ENCODE results near the gene RHBDL1. TPM values are rescaled to one million over a fixed set of nuclear protein-coding genes. Genes with fewer than 3 reads are reported as not detected.
A peak's percentile ranks its signal among the peaks of the same experiment; 100 is the strongest.

Gene RHBDL1
- total RNA-seq, 5 donors from 2014 or later (not counting 1 experiment from before 2014, with no cell fraction given) = 2.0 to 3.6 (median 2.5) TPM

DNA sequence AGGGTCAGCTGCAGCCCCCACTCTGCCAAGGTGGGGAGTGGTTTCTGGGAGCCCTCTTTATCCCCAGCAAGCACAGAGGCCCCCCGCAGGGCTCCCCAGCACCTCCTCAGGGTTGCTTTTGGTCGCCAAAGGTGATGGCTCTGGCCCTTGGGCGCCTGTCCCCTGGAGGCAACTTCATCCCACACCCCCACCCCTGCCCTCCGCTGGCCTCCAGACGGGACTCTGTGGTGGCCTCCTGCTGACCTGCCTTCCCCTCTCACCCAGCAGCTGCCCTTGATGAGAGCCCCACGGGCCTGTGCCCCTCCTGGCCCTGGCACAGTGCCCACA lies 15.4 kb upstream of the RHBDL1 start:
- Histone ChIP-seq H3K4me1 (ENCODE audit: control insufficient read depth in 1 of 2, extremely low read depth in 1 of 2, insufficient read depth in 2 of 2, low read length in 2 of 2) (peaks cover 0 to 16% of the 10 kb centered on the region in 2 experiments), H3K9me3 (no peaks in the 10 kb centered on the region), H3K4me3 (ENCODE audit: control insufficient read depth in 1 of 2, extremely low read depth in 1 of 2, low read length in 1 of 2) (no peak overlapping the region), H3K27me3 (replicated peaks in 1 of 2; ENCODE audit: control insufficient read depth in 2 of 2, extremely low read depth in 1 of 2, insufficient read depth in 2 of 2, low read length in 1 of 2) (no peaks in the 10 kb centered on the region), H3K36me3 (ENCODE audit: control insufficient read depth in 2 of 2, extremely low read depth in 1 of 2, insufficient read depth in 1 of 2, low read length in 1 of 2) (no peaks in the 10 kb centered on the region), H3K27ac (ENCODE audit: low read length) (no peak overlapping the region)
- Mint-ChIP-seq H3K9me3 (no peaks in the 10 kb centered on the region), H3K27me3 (no peaks in the 10 kb centered on the region), H3K4me1 (peaks cover 0 to 7% (median 5%) of the 10 kb centered on the region in 3 donors), H3K36me3 (no peaks in the 10 kb centered on the region), H3K27ac (no peak overlapping the region), H3K4me3 (no peak overlapping the region)
- ATAC-seq (replicated peaks in 1 of 4) (peak in 1 of 4 experiments; percentile 6), DNase-seq (no peak)
- 82% methylated on average over 4 of the region's 6 CpGs for WGBS (ENCODE audit: insufficient coverage)
- ChIA-PET CTCF (interaction anchor here in 1 of 2 donors (0.5 kb wide), 1 partner anchor 307 kb away, joined by 3 read pairs; the partner anchor contains the start of gene AXIN1), POLR2A (no interaction called here)

DNA sequence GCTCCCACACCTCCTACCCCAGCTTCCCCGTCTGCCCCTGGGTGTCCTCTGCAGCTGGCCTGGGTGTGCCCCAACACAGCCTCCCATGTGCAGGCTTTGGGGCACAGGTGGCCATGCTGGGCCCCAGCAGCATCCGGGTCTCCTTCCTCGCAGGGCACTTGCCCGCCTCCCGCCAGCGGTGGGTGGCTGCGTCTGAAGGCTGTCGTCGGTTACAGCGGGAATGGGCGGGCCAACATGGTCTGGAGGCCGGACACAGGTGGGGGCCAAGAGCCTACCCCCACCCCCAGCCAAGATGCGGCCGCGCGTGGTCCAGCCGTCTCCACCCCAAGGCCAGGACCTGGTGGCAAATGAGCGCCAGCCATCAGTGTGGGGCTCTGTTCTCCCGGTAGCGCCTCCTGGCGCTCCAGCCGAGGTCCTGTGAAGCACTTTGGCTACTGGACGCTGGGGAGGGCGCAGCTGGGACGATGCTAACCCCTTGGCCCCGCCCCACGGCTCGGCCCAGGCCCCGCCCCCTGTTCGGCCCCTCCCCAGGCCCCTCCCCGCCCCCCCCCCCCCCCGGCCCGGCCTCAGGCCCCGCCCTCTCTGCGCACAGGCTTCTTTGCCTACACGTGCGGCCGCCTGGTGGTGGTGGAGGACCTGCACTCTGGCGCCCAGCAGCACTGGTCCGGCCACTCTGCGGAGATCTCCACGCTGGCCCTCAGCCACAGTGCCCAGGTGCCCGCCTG lies 14.8 kb upstream of the RHBDL1 start:
- ATAC-seq (replicated peaks in 1 of 4) (peak; percentile 67 to 83 (median 72)), DNase-seq (peak in 32 of 35 experiments; percentile 29 to 76 (median 56))
- H3K36me3 Mint-ChIP-seq = no peaks in the 10 kb centered on the region
- WGBS (ENCODE audit: insufficient coverage) = 64% methylated on average over 29 of the region's 43 CpGs
- H3K4me3 Mint-ChIP-seq = no peak overlapping the region
- ChIA-PET POLR2A (no interaction called here), CTCF (interaction anchor here in 1 of 2 donors (0.5 kb wide), 1 partner anchor 308 kb away, joined by 3 read pairs; the partner anchor contains the start of gene AXIN1)
- H3K27me3 Mint-ChIP-seq = no peaks in the 10 kb centered on the region
- no peak overlapping the region for H3K4me3 ChIP-seq (ENCODE audit: control insufficient read depth in 1 of 2, extremely low read depth in 1 of 2, low read length in 1 of 2)
- no peaks in the 10 kb centered on the region for H3K9me3 Mint-ChIP-seq
- H3K36me3 ChIP-seq (ENCODE audit: control insufficient read depth in 2 of 2, extremely low read depth in 1 of 2, insufficient read depth in 1 of 2, low read length in 1 of 2) = no peaks in the 10 kb centered on the region
- no peak overlapping the region for H3K27ac Mint-ChIP-seq
- H3K4me1 ChIP-seq (ENCODE audit: control insufficient read depth in 1 of 2, extremely low read depth in 1 of 2, insufficient read depth in 2 of 2, low read length in 2 of 2) = peaks cover 0 to 16% of the 10 kb centered on the region in 2 experiments
- peaks cover 0 to 7% (median 5%) of the 10 kb centered on the region in 3 donors for H3K4me1 Mint-ChIP-seq
- no peaks in the 10 kb centered on the region for H3K9me3 ChIP-seq
- H3K27ac ChIP-seq (ENCODE audit: low read length) = no peak overlapping the region
- no peaks in the 10 kb centered on the region for H3K27me3 ChIP-seq (replicated peaks in 1 of 2; ENCODE audit: control insufficient read depth in 2 of 2, extremely low read depth in 1 of 2, insufficient read depth in 2 of 2, low read length in 1 of 2)

DNA sequence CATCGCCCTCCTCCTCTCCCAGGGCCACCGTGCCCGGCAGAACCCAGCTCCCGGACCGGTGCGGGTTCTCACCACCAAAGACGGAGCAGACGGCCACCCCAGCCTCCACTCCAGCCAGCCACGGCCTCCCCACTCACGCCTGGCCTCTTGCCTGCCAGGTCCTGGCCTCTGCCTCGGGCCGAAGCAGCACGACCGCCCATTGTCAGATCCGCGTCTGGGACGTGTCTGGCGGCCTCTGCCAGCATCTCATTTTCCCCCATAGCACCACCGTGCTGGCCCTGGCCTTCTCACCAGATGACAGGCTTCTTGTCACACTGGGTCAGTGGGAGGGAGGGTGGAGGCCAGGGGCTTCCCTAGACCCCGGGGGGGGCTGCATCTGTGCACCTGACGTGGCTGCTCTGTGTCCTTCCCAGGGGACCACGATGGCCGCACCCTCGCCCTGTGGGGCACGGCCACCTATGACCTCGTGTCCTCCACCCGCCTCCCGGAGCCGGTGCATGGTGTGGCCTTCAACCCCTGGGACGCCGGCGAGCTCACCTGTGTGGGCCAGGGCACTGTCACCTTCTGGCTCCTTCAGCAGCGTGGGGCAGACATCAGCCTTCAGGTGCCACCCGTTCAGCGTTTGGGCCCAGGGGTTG lies 14.2 kb upstream of the RHBDL1 start:
- ChIA-PET POLR2A (no interaction called here), CTCF (no interaction called here)
- Mint-ChIP-seq H3K9me3 (no peaks in the 10 kb centered on the region), H3K27ac (no peak overlapping the region), H3K36me3 (no peaks in the 10 kb centered on the region), H3K27me3 (no peaks in the 10 kb centered on the region), H3K4me1 (peaks cover 0 to 7% (median 5%) of the 10 kb centered on the region in 3 donors), H3K4me3 (no peak overlapping the region)
- no peaks in the 10 kb centered on the region for H3K36me3 ChIP-seq (ENCODE audit: control insufficient read depth in 2 of 2, extremely low read depth in 1 of 2, insufficient read depth in 1 of 2, low read length in 1 of 2)
- H3K9me3 ChIP-seq = no peaks in the 10 kb centered on the region
- H3K4me3 ChIP-seq (ENCODE audit: control insufficient read depth in 1 of 2, extremely low read depth in 1 of 2, low read length in 1 of 2) = no peak overlapping the region
- WGBS (ENCODE audit: insufficient coverage) = 79% methylated on average over 22 of the region's 35 CpGs
- ATAC-seq (replicated peaks in 1 of 4) (no peak), DNase-seq (no peak)
- H3K27ac ChIP-seq (ENCODE audit: low read length) = no peak overlapping the region
- H3K27me3 ChIP-seq (replicated peaks in 1 of 2; ENCODE audit: control insufficient read depth in 2 of 2, extremely low read depth in 1 of 2, insufficient read depth in 2 of 2, low read length in 1 of 2) = no peaks in the 10 kb centered on the region
- H3K4me1 ChIP-seq (ENCODE audit: control insufficient read depth in 1 of 2, extremely low read depth in 1 of 2, insufficient read depth in 2 of 2, low read length in 2 of 2) = peaks cover 0 to 16% of the 10 kb centered on the region in 2 experiments

DNA sequence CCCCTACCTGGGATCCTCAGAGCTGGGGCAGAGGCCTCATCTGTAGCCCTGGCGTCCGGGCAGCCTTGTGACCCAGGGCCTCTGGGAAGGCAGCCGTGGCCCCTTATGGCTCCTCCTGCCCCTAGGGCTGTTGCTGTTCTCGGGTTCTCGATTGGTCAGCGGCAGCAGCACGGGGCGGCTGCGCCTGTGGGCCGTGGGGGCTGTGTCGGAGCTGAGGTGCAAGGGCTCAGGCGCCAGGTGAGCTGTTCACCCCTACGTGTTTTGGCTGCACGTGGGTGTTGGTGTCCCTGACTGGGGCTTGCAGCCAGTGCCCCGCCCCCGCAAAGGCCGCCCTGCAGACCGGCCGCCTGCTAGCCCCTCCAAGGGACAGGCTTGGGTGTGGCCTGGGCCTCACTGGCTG lies 13.4 kb upstream of the RHBDL1 start:
- CTCF ChIA-PET = no interaction called here
- Histone ChIP-seq H3K27me3 (replicated peaks in 1 of 2; ENCODE audit: control insufficient read depth in 2 of 2, extremely low read depth in 1 of 2, insufficient read depth in 2 of 2, low read length in 1 of 2) (no peaks in the 10 kb centered on the region), H3K27ac (ENCODE audit: low read length) (no peak overlapping the region), H3K9me3 (no peaks in the 10 kb centered on the region), H3K4me3 (ENCODE audit: control insufficient read depth in 1 of 2, extremely low read depth in 1 of 2, low read length in 1 of 2) (no peak overlapping the region), H3K4me1 (ENCODE audit: control insufficient read depth in 1 of 2, extremely low read depth in 1 of 2, insufficient read depth in 2 of 2, low read length in 2 of 2) (peaks cover 3 to 24% of the 10 kb centered on the region in 2 experiments), H3K36me3 (ENCODE audit: control insufficient read depth in 2 of 2, extremely low read depth in 1 of 2, insufficient read depth in 1 of 2, low read length in 1 of 2) (no peaks in the 10 kb centered on the region)
- POLR2A ChIA-PET = no interaction called here
- no peak overlapping the region for H3K27ac Mint-ChIP-seq
- H3K27me3 Mint-ChIP-seq = no peaks in the 10 kb centered on the region
- 96% methylated on average over 19 of the region's 19 CpGs for WGBS (ENCODE audit: insufficient coverage)
- peaks cover 0 to 10% (median 5%) of the 10 kb centered on the region in 3 donors for H3K4me1 Mint-ChIP-seq
- ATAC-seq (replicated peaks in 1 of 4) = no peak
- no peak overlapping the region for H3K4me3 Mint-ChIP-seq
- no peaks in the 10 kb centered on the region for H3K36me3 Mint-ChIP-seq
- no peaks in the 10 kb centered on the region for H3K9me3 Mint-ChIP-seq
- DNase-seq = no peak

DNA sequence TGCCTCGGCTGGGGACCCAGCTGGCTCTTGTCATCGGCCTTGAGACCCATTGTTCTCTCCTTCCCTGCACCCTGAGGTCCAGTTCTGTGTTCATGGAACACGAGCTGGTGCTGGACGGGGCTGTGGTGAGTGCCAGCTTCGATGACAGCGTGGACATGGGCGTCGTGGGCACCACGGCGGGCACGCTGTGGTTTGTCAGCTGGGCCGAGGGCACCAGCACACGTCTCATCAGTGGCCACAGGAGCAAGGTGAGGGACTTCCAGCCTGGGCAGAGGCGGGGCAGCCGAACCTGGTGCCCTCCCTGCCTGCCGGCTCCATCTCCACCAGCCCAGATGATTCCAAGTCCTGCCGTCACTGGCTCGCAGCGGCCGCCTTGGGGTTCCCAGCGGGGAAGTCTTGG lies 12.9 kb upstream of the RHBDL1 start:
- ATAC-seq (replicated peaks in 1 of 4) (no peak), DNase-seq (no peak)
- WGBS (ENCODE audit: insufficient coverage) = 94% methylated on average over 21 of the region's 21 CpGs
- Mint-ChIP-seq H3K36me3 (no peaks in the 10 kb centered on the region), H3K4me3 (no peak overlapping the region), H3K9me3 (no peaks in the 10 kb centered on the region), H3K27ac (no peak overlapping the region), H3K4me1 (peaks cover 0 to 13% (median 7%) of the 10 kb centered on the region in 3 donors), H3K27me3 (no peaks in the 10 kb centered on the region)
- no peaks in the 10 kb centered on the region for H3K27me3 ChIP-seq (replicated peaks in 1 of 2; ENCODE audit: control insufficient read depth in 2 of 2, extremely low read depth in 1 of 2, insufficient read depth in 2 of 2, low read length in 1 of 2)
- no peaks in the 10 kb centered on the region for H3K36me3 ChIP-seq (ENCODE audit: control insufficient read depth in 2 of 2, extremely low read depth in 1 of 2, insufficient read depth in 1 of 2, low read length in 1 of 2)
- peaks cover 3 to 29% of the 10 kb centered on the region in 2 experiments for H3K4me1 ChIP-seq (ENCODE audit: control insufficient read depth in 1 of 2, extremely low read depth in 1 of 2, insufficient read depth in 2 of 2, low read length in 2 of 2)
- no peak overlapping the region for H3K4me3 ChIP-seq (ENCODE audit: control insufficient read depth in 1 of 2, extremely low read depth in 1 of 2, low read length in 1 of 2)
- no peaks in the 10 kb centered on the region for H3K9me3 ChIP-seq
- no peak overlapping the region for H3K27ac ChIP-seq (ENCODE audit: low read length)
- POLR2A ChIA-PET = no interaction called here
- CTCF ChIA-PET = no interaction called here

DNA sequence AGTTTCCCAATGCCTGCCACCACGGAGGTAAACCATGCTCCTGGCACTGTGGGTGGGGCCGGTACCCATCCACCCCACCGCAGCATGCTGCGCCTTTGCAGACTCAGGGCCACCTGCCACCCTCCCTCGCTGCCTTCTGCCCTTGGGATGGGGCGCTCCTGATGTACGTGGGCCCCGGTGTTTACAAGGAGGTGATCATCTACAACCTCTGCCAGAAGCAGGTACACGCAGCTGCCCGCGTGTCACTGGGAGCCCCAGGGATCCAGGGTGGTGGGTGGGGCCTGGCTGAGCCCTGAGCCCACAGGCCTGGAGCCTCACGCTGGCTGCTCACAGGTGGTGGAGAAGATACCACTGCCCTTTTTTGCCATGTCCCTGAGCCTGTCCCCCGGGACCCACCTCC lies 8.9 kb upstream of the RHBDL1 start:
- Histone ChIP-seq H3K4me1 (ENCODE audit: control insufficient read depth in 1 of 2, extremely low read depth in 1 of 2, insufficient read depth in 2 of 2, low read length in 2 of 2) (peaks cover 3 to 27% of the 10 kb centered on the region in 2 experiments), H3K9me3 (no peaks in the 10 kb centered on the region), H3K36me3 (ENCODE audit: control insufficient read depth in 2 of 2, extremely low read depth in 1 of 2, insufficient read depth in 1 of 2, low read length in 1 of 2) (peaks cover 4 to 27% of the 10 kb centered on the region in 2 donors), H3K4me3 (ENCODE audit: control insufficient read depth in 1 of 2, extremely low read depth in 1 of 2, low read length in 1 of 2) (no peak overlapping the region), H3K27ac (ENCODE audit: low read length) (peak overlapping the region; percentile 74), H3K27me3 (replicated peaks in 1 of 2; ENCODE audit: control insufficient read depth in 2 of 2, extremely low read depth in 1 of 2, insufficient read depth in 2 of 2, low read length in 1 of 2) (no peaks in the 10 kb centered on the region)
- Mint-ChIP-seq H3K27me3 (no peaks in the 10 kb centered on the region), H3K36me3 (peaks cover 3% of the 10 kb centered on the region), H3K4me3 (peak overlapping the region in 1 of 3 donors; percentile 73), H3K4me1 (peaks cover 0 to 13% (median 11%) of the 10 kb centered on the region in 3 donors), H3K9me3 (no peaks in the 10 kb centered on the region), H3K27ac (no peak overlapping the region)
- ChIA-PET CTCF (no interaction called here), POLR2A (no interaction called here)
- ATAC-seq (replicated peaks in 1 of 4) (no peak), DNase-seq (no peak)
- 91% methylated on average over 13 of the region's 13 CpGs for WGBS (ENCODE audit: insufficient coverage)
